Left kidney (tissue), 2 donors: ENCODE results near the gene ZNF544. TPM values are rescaled to one million over a fixed set of nuclear protein-coding genes. Genes with fewer than 3 reads are reported as not detected.
"Not testable (repeated sequence)": the region's sequence is repeated elsewhere in the genome, so short reads cannot be mapped to it uniquely, and the experiment has no call there.

ENCODE experiments used
- DNase-seq: peaks from one replicate; pipeline ENCODE4 v3.0.0-alpha.2; 2013
- polyA plus RNA-seq: library from polyadenylated mRNA; unstranded; fragments of 120-200 nt; gene quantifications from one replicate; pipeline ENCODE4 v1.2.1, GENCODE V29; 2013; ENCODE audit not compliant: insufficient read length

ZNF544 gene
- polyA plus RNA-seq, 1 donor, result 47.9 TPM

- peak; percentile 25 for DNase-seq
Observed at GRCh38 chr19:58252102-58252685, 23.5 kb downstream of the ZNF544 start.

- not testable (repeated sequence) for DNase-seq
Observed at GRCh38 chr19:58258259-58258658, 29.5 kb downstream of the ZNF544 start.

- DNase-seq, result no peak
Observed at GRCh38 chr19:58261600-58261967, 32.9 kb downstream of the ZNF544 start.

- no peak for DNase-seq
Observed at GRCh38 chr19:58261968-58262921, 33.5 kb downstream of the ZNF544 start.

GRCh38 chr19:58262922-58263296 lies 34.2 kb downstream of the ZNF544 start:
- no peak for DNase-seq

- no peak for DNase-seq
Observed at GRCh38 chr19:58265100-58265499, 36.4 kb downstream of the ZNF544 start.

- DNase-seq, result no peak
Observed at GRCh38 chr19:58268344-58268743, 39.6 kb downstream of the ZNF544 start.

- DNase-seq, result no peak
Observed at GRCh38 chr19:58274771-58275201, 46.1 kb downstream of the ZNF544 start.

GRCh38 chr19:58275564-58275963 lies 46.9 kb downstream of the ZNF544 start:
- DNase-seq, result no peak

GRCh38 chr19:58277197-58277596 lies 48.5 kb downstream of the ZNF544 start:
- DNase-seq, result no peak

- DNase-seq, result no peak
Observed at GRCh38 chr19:58277748-58278540, 49.2 kb downstream of the ZNF544 start.

- peak; percentile 98 for DNase-seq
Observed at GRCh38 chr19:58278541-58279041, 49.9 kb downstream of the ZNF544 start, which contains the start of gene ZNF8. ZNF8 (plus strand) TSS chr19:58278955; CDS start chr19:58279082, 127 bp downstream.

GRCh38 chr19:58279042-58279924 lies 50.6 kb downstream of the ZNF544 start:
- peak; percentile 53 for DNase-seq

GRCh38 chr19:58279925-58280316 lies 51.2 kb downstream of the ZNF544 start:
- DNase-seq, result no peak

GRCh38 chr19:58284199-58284598 lies 55.5 kb downstream of the ZNF544 start:
- no peak for DNase-seq

GRCh38 chr19:58291943-58292342 lies 63.2 kb downstream of the ZNF544 start:
- no peak for DNase-seq

- no peak for DNase-seq
Observed at GRCh38 chr19:58294743-58295374, 66.1 kb downstream of the ZNF544 start.

GRCh38 chr19:58296104-58296503 lies 67.4 kb downstream of the ZNF544 start:
- DNase-seq, result no peak

- no peak for DNase-seq
Observed at GRCh38 chr19:58300620-58301019, 71.9 kb downstream of the ZNF544 start.

- DNase-seq, result no peak
Observed at GRCh38 chr19:58304255-58304654, 75.5 kb downstream of the ZNF544 start.

- DNase-seq, result no peak
Observed at GRCh38 chr19:58304748-58305064, 76.0 kb downstream of the ZNF544 start.
